Liver (tissue), 9 donors: ENCODE results near the gene PRKN. TPM values are rescaled to one million over a fixed set of nuclear protein-coding genes. Genes with fewer than 3 reads are reported as not detected.

ENCODE experiments used
- DNase-seq: peaks from one replicate; pipeline ENCODE4 v3.0.0-alpha.2; 2017; ENCODE audit warnings: low spot score
- H3K27ac ChIP-seq, 2 donors: one replicate each; pipeline ENCODE4 v1.7.0; 2013; ENCODE audit warnings: inconsistent platforms in 2 of 2, low read length in 2 of 2, control low read depth in 1 of 2, low read depth in 1 of 2, mild to moderate bottlenecking in 1 of 2
- H3K27me3 ChIP-seq, 4 donors: one replicate each; pipeline versions ENCODE4 v1.6.1 to v1.7.0; 2013; ENCODE audit warnings: low read length in 3 of 4, inconsistent platforms in 1 of 4, mild to moderate bottlenecking in 1 of 4, moderate library complexity in 1 of 4; ENCODE audit not compliant: control insufficient read depth in 4 of 4, insufficient read depth in 4 of 4
- H3K36me3 ChIP-seq, 4 donors: one replicate each; pipeline versions ENCODE4 v1.6.1 to v1.7.0; 2013; ENCODE audit warnings: low read length in 3 of 4, mild to moderate bottlenecking in 3 of 4, low read depth in 1 of 4, moderate library complexity in 1 of 4; ENCODE audit not compliant: control insufficient read depth in 4 of 4, insufficient read depth in 3 of 4
- H3K4me1 ChIP-seq, 4 donors: one replicate each; pipeline versions ENCODE4 v1.6.1 to v1.7.0; 2013; ENCODE audit warnings: low read length in 3 of 4, mild to moderate bottlenecking in 3 of 4, moderate library complexity in 1 of 4; ENCODE audit not compliant: control insufficient read depth in 4 of 4, insufficient read depth in 4 of 4
- H3K4me3 ChIP-seq, 3 donors: one replicate each; pipeline versions ENCODE4 v1.6.1 to v1.7.0; 2013; ENCODE audit warnings: low read length in 3 of 3, control low read depth in 1 of 3, low read depth in 1 of 3, mild to moderate bottlenecking in 1 of 3
- H3K9ac ChIP-seq, 2 donors: one replicate each; pipeline ENCODE4 v1.7.0; 2013; ENCODE audit warnings: low read length in 2 of 2, mild to moderate bottlenecking in 2 of 2, moderate library complexity in 2 of 2, control low read depth in 1 of 2, low read depth in 1 of 2
- H3K9me3 ChIP-seq, 4 donors: one replicate each; pipeline versions ENCODE4 v1.6.1 to v1.7.0; 2013; ENCODE audit warnings: low read length in 3 of 4; ENCODE audit not compliant: control insufficient read depth in 4 of 4
- CTCF ChIP-seq: fragments of 150-350 bp; IDR thresholded peaks from 2 replicates; pipeline ENCODE4 v1.5.1; 2017; ENCODE audit warnings: improper control_type of control experiment, low read depth, low read length; ENCODE audit not compliant: missing input control
- EGR1 ChIP-seq, 2 donors: IDR thresholded peaks; 2 replicates each; pipeline ENCODE4 v1.6.1; 2016 to 2018; ENCODE audit warnings: antibody characterized with exemption in 2 of 2, low read depth in 2 of 2
- FOXA1 ChIP-seq: IDR thresholded peaks from 2 replicates; pipeline ENCODE4 v1.6.1; 2016; ENCODE audit warnings: antibody characterized with exemption
- FOXA2 ChIP-seq: IDR thresholded peaks from 2 replicates; pipeline ENCODE4 v1.6.1; 2016; ENCODE audit warnings: antibody characterized with exemption
- GABPA ChIP-seq, 2 donors: IDR thresholded peaks in 1 of 2; conservative IDR thresholded peaks in 1 of 2; 2 replicates each; pipeline ENCODE4 v1.6.1; 2016; ENCODE audit warnings: antibody characterized with exemption in 2 of 2, mild to moderate bottlenecking in 1 of 2, moderate library complexity in 1 of 2
- HNF4A ChIP-seq, 2 donors: conservative IDR thresholded peaks; 2 replicates each; pipeline ENCODE4 v1.6.1; 2016; ENCODE audit warnings: antibody characterized with exemption in 2 of 2, mild to moderate bottlenecking in 2 of 2
- JUND ChIP-seq, 2 donors: IDR thresholded peaks; 2 replicates each; pipeline ENCODE4 v1.6.1; 2016; ENCODE audit warnings: antibody characterized with exemption in 2 of 2
- NR2F2 ChIP-seq: IDR thresholded peaks from 2 replicates; pipeline ENCODE4 v1.6.1; 2016; ENCODE audit warnings: antibody characterized with exemption
- RAD21 ChIP-seq, 2 donors: IDR thresholded peaks; 2 replicates each; pipeline ENCODE4 v1.6.1; 2016; ENCODE audit warnings: antibody characterized with exemption in 2 of 2, mild to moderate bottlenecking in 2 of 2
- REST ChIP-seq: IDR thresholded peaks from 2 replicates; pipeline ENCODE4 v1.6.1; 2016; ENCODE audit warnings: antibody characterized with exemption, mild to moderate bottlenecking
- RXRA ChIP-seq, 2 donors: IDR thresholded peaks; 2 replicates each; pipeline ENCODE4 v1.6.1; 2017 to 2018; ENCODE audit warnings: antibody characterized with exemption in 2 of 2, mild to moderate bottlenecking in 1 of 2
- SP1 ChIP-seq: IDR thresholded peaks from 2 replicates; pipeline ENCODE4 v1.6.1; 2018; ENCODE audit warnings: antibody characterized with exemption, mild to moderate bottlenecking
- TAF1 ChIP-seq: conservative IDR thresholded peaks from 2 replicates; pipeline ENCODE4 v1.6.1; 2016; ENCODE audit warnings: antibody characterized with exemption, mild to moderate bottlenecking
- WGBS: extraction: QIAGEN DNeasy Blood & Tissue Kit; methylation state at CpG from one replicate; pipeline ENCODE4 v1.1.7; 2013; 5-methylcytosine and 5-hydroxymethylcytosine counted together
- polyA plus RNA-seq, 2 donors: library from polyadenylated mRNA; stranded (reverse) in 1 of 2; unstranded in 1 of 2; fragments of 200-250 nt in 1 of 2; fragments of >200 nt in 1 of 2; fragmentation: Nextera tagmentation in 1 of 2; extraction: Ambion mirVana in 1 of 2; gene quantifications; one replicate each; pipeline versions ENCODE4 v1.2.1 to v1.2.3, GENCODE V29; 2013 to 2015
- total RNA-seq, 2 donors: library from RNA; depleted of rRNA; stranded (reverse); fragments of >200 nt; gene quantifications; one replicate each; pipeline ENCODE4 v1.2.3, GENCODE V29; 2014
- TF ChIP-seq, protein P1 (sequence below): IDR thresholded peaks from 2 replicates; pipeline ENCODE4 v1.6.1; 2016; ENCODE audit warnings: antibody characterized with exemption
- TF ChIP-seq, protein P2 (sequence below): IDR thresholded peaks from 2 replicates; pipeline ENCODE4 v1.6.1; 2016; ENCODE audit warnings: antibody characterized with exemption
- donor health status: healthy.
- donor health status: healthy.
- donor health status: healthy.
- donor health status: healthy.
- donor health status: healthy.

Gene PRKN
- total and polyA plus RNA-seq, 4 donors: 0.47 to 4.1 (median 3.2) TPM

- H3K4me3 ChIP-seq: no peak overlapping the region
- no peak for DNase-seq
- TF ChIP-seq HNF4A (conservative IDR thresholded peaks at IDR 0.05): no peak
- TF ChIP-seq RXRA (IDR thresholded peaks at IDR 0.05): no peak
- TF ChIP-seq JUND (IDR thresholded peaks at IDR 0.05): no peak
- TF ChIP-seq FOXA1: no peak
- TF ChIP-seq CTCF: no peak
- TF ChIP-seq REST: no peak
- no peak for TF ChIP-seq GABPA (IDR thresholded peaks at IDR 0.05 in 1 of 2, conservative IDR thresholded peaks at IDR 0.05 in 1 of 2)
- H3K27me3 ChIP-seq: no peaks in the 10 kb centered on the region
- H3K4me1 ChIP-seq: peaks cover 0 to 1% (median 0%) of the 10 kb centered on the region in 4 donors
- H3K9me3 ChIP-seq: no peaks in the 10 kb centered on the region
- H3K36me3 ChIP-seq: no peaks in the 10 kb centered on the region
- no peak overlapping the region for H3K27ac ChIP-seq
- no peak overlapping the region for H3K9ac ChIP-seq
Observed at GRCh38 chr6:161943561-161943960, 784.0 kb downstream of the PRKN start.

DNA sequence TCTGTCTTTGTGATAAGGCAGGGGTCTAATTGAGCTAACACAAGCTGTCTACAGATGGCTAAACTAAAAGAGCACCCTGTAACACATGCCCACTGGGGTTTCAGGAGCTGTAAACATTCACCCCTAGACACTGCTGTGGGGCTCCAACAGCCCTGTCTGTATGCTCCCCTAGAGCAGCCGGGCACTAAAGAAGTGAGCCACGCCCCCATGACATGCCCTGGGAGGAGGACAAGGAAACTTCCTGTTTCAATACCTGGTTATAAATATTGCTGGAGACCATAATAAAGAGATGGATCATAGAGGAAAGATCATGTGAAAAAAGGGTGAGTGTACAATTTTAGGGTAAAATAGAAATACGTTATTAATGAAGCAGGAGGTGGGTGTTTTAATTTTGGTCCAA is 786.0 kb downstream of the PRKN start:
- Histone ChIP-seq H3K9ac (no peak overlapping the region), H3K9me3 (no peaks in the 10 kb centered on the region), H3K4me1 (peaks cover 0 to 1% (median 0%) of the 10 kb centered on the region in 4 donors), H3K27ac (no peak overlapping the region), H3K4me3 (no peak overlapping the region), H3K27me3 (no peaks in the 10 kb centered on the region), H3K36me3 (no peaks in the 10 kb centered on the region)
- no peak for DNase-seq
- WGBS: 93% methylated on average over 3 of the region's 3 CpGs
- TF ChIP-seq, protein P1, sequence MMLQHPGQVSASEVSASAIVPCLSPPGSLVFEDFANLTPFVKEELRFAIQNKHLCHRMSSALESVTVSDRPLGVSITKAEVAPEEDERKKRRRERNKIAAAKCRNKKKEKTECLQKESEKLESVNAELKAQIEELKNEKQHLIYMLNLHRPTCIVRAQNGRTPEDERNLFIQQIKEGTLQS: no peak
- TF ChIP-seq, protein P2, sequence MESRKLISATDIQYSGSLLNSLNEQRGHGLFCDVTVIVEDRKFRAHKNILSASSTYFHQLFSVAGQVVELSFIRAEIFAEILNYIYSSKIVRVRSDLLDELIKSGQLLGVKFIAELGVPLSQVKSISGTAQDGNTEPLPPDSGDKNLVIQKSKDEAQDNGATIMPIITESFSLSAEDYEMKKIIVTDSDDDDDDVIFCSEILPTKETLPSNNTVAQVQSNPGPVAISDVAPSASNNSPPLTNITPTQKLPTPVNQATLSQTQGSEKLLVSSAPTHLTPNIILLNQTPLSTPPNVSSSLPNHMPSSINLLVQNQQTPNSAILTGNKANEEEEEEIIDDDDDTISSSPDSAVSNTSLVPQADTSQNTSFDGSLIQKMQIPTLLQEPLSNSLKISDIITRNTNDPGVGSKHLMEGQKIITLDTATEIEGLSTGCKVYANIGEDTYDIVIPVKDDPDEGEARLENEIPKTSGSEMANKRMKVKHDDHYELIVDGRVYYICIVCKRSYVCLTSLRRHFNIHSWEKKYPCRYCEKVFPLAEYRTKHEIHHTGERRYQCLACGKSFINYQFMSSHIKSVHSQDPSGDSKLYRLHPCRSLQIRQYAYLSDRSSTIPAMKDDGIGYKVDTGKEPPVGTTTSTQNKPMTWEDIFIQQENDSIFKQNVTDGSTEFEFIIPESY: no peak
- no peak for TF ChIP-seq SP1
- TF ChIP-seq TAF1: no peak
- no peak for TF ChIP-seq GABPA (IDR thresholded peaks at IDR 0.05 in 1 of 2, conservative IDR thresholded peaks at IDR 0.05 in 1 of 2)
- TF ChIP-seq EGR1 (IDR thresholded peaks at IDR 0.05; ENCODE audit: low read depth in 2 of 2): no peak
- no peak for TF ChIP-seq RXRA (IDR thresholded peaks at IDR 0.05)
- TF ChIP-seq RAD21 (IDR thresholded peaks at IDR 0.05): no peak
- TF ChIP-seq HNF4A (conservative IDR thresholded peaks at IDR 0.05): no peak
- no peak for TF ChIP-seq FOXA2
- no peak for TF ChIP-seq NR2F2
- no peak for TF ChIP-seq CTCF
- TF ChIP-seq FOXA1: no peak
- TF ChIP-seq REST: no peak
